GM13977 (cell line): ENCODE data around the gene SDCCAG8.

Experiments
- DNase-seq: peaks from one replicate; pipeline ENCODE4 v3.0.0; 2012; ENCODE audit warnings: low spot score
- in situ Hi-C: fragments of 300-500 bp; cut with MboI; formaldehyde crosslinking; loops from one replicate; pipeline ENCODE4 v1.12.0; 2022; ENCODE audit warnings: low sequenced_read_pairs, low pct_unique_long_range_greater_than_20kb, mixed read lengths, inconsistent platforms; ENCODE audit not compliant: unreplicated experiment
- TF ChIP-seq, protein P1 (sequence below): IDR thresholded peaks from 2 replicates; pipeline ENCODE4 v1.5.1; 2012; ENCODE audit warnings: mild to moderate bottlenecking, control low read depth; ENCODE audit not compliant: insufficient read depth; ENCODE audit errors: extremely low read depth, missing control alignments

Gene SDCCAG8

DNA sequence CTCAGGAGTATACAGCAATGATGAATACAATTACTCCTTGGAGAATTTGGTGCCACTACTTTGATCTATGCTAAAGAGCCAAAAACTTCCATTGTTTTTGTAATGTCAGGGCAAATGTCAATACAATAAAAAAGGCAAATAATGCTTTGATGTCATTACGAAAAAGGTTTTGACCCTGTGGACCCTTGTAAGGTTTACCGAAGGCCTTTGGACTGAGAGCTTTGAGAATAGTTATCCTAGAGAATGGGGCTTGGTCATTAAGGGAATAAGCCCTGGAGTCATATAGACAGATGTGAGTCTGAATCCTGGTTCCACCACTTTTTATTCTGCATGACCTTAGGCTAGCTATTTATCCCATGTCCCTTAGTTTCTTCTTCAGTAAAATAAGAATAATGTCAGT is 28.2 kb upstream of the SDCCAG8 start:
- TF ChIP-seq, protein P1, sequence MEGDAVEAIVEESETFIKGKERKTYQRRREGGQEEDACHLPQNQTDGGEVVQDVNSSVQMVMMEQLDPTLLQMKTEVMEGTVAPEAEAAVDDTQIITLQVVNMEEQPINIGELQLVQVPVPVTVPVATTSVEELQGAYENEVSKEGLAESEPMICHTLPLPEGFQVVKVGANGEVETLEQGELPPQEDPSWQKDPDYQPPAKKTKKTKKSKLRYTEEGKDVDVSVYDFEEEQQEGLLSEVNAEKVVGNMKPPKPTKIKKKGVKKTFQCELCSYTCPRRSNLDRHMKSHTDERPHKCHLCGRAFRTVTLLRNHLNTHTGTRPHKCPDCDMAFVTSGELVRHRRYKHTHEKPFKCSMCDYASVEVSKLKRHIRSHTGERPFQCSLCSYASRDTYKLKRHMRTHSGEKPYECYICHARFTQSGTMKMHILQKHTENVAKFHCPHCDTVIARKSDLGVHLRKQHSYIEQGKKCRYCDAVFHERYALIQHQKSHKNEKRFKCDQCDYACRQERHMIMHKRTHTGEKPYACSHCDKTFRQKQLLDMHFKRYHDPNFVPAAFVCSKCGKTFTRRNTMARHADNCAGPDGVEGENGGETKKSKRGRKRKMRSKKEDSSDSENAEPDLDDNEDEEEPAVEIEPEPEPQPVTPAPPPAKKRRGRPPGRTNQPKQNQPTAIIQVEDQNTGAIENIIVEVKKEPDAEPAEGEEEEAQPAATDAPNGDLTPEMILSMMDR: no peak
- no peak for DNase-seq
- in situ Hi-C loops: no loop called here

DNA sequence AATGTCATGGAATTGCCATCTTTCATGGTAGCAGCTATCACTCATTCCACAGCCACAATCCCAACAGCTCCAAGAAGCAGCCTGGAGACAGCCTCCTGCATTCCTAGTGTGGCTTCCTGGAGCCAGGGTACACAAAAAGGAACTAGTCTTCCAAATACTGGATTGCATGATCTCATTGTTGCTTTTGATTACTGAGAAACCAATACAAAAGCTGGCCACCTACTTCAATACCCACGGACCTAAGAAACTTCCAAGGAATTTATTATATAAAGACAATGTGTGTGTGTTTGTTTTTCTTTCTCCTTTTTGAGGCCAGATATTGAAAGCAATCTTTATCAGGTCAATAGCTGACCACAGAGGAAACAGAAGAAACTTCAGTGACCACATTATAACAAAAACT is 26.3 kb upstream of the SDCCAG8 start:
- in situ Hi-C loops: no loop called here
- no peak for DNase-seq
- TF ChIP-seq, protein P1: no peak

DNA sequence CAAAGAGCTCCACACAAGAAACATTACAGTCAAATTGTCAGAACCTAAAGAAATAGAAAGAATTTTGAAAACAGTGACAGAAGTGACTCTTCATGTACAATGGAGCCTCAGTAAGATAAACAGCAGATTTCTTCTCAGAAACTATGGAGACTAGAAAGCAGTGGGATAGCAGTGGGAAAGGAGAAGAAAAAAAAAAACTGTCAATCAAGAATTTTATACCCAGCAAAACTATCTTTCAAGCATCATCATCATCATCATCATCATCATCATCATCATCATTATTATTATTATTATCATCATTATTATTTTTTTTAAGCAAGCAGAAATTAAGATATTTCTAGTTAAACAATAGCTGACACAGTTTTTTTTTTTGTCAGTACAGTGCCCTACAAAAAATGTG is 24.9 kb upstream of the SDCCAG8 start:
- in situ Hi-C loops: no loop called here
- TF ChIP-seq, protein P1: no peak
- DNase-seq: no peak

DNA sequence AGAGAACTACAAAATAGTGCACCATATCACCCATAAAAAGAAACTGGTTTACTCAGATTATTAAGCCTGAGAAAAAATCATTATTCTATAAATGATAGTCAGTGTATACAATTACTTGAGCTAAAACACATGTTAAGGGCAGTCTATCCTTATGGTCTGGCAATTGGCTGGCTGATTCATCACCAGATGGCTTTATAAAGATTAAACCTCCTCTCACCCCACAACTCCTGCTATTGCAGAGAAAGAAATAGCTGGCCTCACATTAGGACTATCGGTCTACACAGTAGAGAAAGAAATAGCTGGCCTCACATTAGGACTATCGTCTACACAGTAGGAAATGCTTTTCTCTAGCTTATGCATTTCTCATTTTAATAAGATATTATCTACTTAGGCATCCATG is 21.9 kb upstream of the SDCCAG8 start:
- in situ Hi-C loops: no loop called here
- DNase-seq: no peak

DNA sequence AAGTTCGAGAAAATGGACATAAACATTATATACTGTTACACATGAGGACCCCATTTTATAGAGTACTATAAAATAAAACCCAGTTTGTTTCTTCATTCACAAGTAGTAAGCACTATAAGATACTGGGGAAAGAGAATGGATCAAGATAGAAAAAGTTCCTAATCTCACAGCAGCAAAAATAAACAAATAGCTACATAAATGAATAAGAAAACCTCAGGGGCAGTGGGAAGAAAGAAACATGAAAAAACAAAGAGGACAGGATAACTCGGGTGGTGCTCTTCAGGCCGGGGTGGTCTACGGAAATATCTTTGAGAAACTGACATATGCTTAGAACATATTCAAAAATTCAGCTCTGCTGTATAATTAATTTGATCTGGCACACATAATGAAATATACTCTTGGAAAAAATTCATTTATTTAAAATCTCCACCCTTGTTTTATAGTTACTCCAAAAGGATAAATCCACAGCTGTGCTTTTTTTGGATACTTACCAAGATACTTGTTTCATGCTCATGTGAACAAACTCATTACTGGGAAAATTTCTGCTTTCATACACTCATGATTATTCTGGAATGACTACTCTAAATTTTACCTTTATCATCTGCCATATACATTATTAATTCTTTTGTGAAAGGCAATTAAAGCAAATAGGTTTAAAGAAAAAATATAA is 20.7 kb upstream of the SDCCAG8 start:
- TF ChIP-seq, protein P1: no peak
- in situ Hi-C loops: no loop called here
- DNase-seq: no peak

More for the DNA sequence above, 21.9 kb upstream of the SDCCAG8 start:
- TF ChIP-seq, protein P1: no peak

DNA sequence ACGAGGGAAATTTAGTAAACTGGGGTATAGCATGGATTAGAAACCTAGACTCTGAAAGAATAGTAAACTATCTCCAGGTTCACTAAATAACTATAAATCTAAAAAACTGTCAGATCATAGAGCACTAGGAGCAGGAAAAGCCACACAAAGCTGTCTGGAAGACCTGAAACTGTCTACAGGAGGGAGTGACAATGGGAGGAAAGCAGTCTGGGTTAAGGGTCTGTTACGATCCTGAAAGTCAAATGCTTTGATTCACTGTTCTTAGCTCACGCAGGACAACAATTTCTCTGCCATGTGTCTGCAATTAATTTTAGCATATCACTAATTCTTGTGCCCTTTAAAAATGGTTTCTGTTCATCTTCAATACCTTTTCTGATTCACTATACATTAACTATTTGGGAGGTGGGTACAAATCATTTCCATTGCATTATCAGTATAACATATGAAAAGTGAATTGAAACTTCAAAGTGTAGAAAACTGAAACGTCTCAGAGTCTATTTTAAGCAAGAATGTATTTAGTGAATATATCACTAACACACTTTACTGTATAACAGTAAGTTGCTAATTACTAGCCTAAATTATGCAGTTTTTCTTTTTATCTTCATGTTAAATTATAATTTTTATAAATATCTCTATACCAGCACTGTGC is 19.1 kb upstream of the SDCCAG8 start:
- TF ChIP-seq, protein P1: no peak
- DNase-seq: peak; percentile 17
- in situ Hi-C loops: no loop called here
